Activated CD4-positive, alpha-beta T cell treated with anti-CD3 and anti-CD28 coated beads for 48 hours (primary cell): ENCODE measurements around the gene CAMKK1.

Experiments
- DNase-seq: peaks from one replicate; pipeline ENCODE4 v3.0.0-alpha.2; 2020

Gene CAMKK1

GRCh38 chr17:3893003-3893719 is at the start of gene CAMKK1:
CAMKK1 (minus strand) TSS chr17:3893053; CDS start chr17:3885687, 7,366 bp downstream.
- peak; percentile 92 for DNase-seq

- no peak for DNase-seq
These were observed 48.3 kb upstream of the CAMKK1 start for GRCh38 chr17:3940965-3941698.

GRCh38 chr17:3937359-3937758 is 44.5 kb upstream of the CAMKK1 start:
- DNase-seq = no peak

- no peak for DNase-seq
These were observed 43.0 kb upstream of the CAMKK1 start for GRCh38 chr17:3935825-3936355.

- DNase-seq = peak; percentile 52
These were observed 42.3 kb upstream of the CAMKK1 start for GRCh38 chr17:3935140-3935542.

- DNase-seq = no peak
These were observed 36.9 kb upstream of the CAMKK1 start for GRCh38 chr17:3929764-3930163.

- no peak for DNase-seq
These were observed 36.3 kb upstream of the CAMKK1 start for GRCh38 chr17:3929181-3929580.

- DNase-seq = no peak
These were observed 35.6 kb upstream of the CAMKK1 start for GRCh38 chr17:3928406-3928805.

- no peak for DNase-seq
These were observed 34.9 kb upstream of the CAMKK1 start for GRCh38 chr17:3927628-3928340.

- DNase-seq = no peak
These were observed 34.2 kb upstream of the CAMKK1 start for GRCh38 chr17:3926860-3927627.

- DNase-seq = no peak
These were observed 33.0 kb upstream of the CAMKK1 start for GRCh38 chr17:3925684-3926485.

GRCh38 chr17:3924512-3925350 is 31.9 kb upstream of the CAMKK1 start:
- DNase-seq = no peak

GRCh38 chr17:3923466-3924190 is 30.8 kb upstream of the CAMKK1 start:
- DNase-seq = no peak

- no peak for DNase-seq
These were observed 29.9 kb upstream of the CAMKK1 start for GRCh38 chr17:3922765-3923164.

GRCh38 chr17:3921502-3922319 is 28.9 kb upstream of the CAMKK1 start:
- no peak for DNase-seq

GRCh38 chr17:3921006-3921405 is 28.2 kb upstream of the CAMKK1 start:
- no peak for DNase-seq

- DNase-seq = no peak
These were observed 26.3 kb upstream of the CAMKK1 start for GRCh38 chr17:3919123-3919624.

GRCh38 chr17:3918372-3919122 is 25.7 kb upstream of the CAMKK1 start:
- no peak for DNase-seq
